ENCODE measurements around the gene KIR2DL1. TPM values are rescaled to one million over a fixed set of nuclear protein-coding genes. Genes with fewer than 3 reads are reported as not detected.

KIR2DL1 gene
- total RNA-seq, 2 experiments from 2014 or later: not detected

Other genes with a start within 250 kb of the KIR2DL1 start
- gene LILRA2, start 196.0 kb upstream of the KIR2DL1 start, total RNA-seq: not detected
- not detected for gene LILRA1, start 176.2 kb upstream of the KIR2DL1 start, total RNA-seq
- gene LILRB1, start 139.3 kb upstream of the KIR2DL1 start, total RNA-seq: under 1 TPM; 0.25 to 0.72 TPM
- gene LILRB4, start 106.8 kb upstream of the KIR2DL1 start, total RNA-seq: not detected
- not detected for gene KIR3DL3, start 45.4 kb upstream of the KIR2DL1 start, total RNA-seq
- not detected for gene KIR2DL3, start 31.3 kb upstream of the KIR2DL1 start, total RNA-seq
- not detected for gene KIR2DL4, start 33.8 kb downstream of the KIR2DL1 start, total RNA-seq
- not detected for gene KIR3DL1, start 46.7 kb downstream of the KIR2DL1 start, total RNA-seq
- under 1 TPM in 1 of 2 experiments, not detected in 1; 0.14 TPM for gene KIR2DS4, start 62.9 kb downstream of the KIR2DL1 start, total RNA-seq
- under 1 TPM in 1 of 2 experiments, not detected in 1; 0.18 TPM for gene KIR3DL2, start 80.7 kb downstream of the KIR2DL1 start, total RNA-seq
- not detected for gene FCAR, start 104.4 kb downstream of the KIR2DL1 start, total RNA-seq
- gene NCR1, start 136.4 kb downstream of the KIR2DL1 start, total RNA-seq: under 1 TPM in 1 of 2 experiments, not detected in 1; 0.43 TPM
- gene NLRP7, start 177.7 kb downstream of the KIR2DL1 start, total RNA-seq: not detected
- 10 to 100 TPM; 19.9 to 20.8 TPM for gene NLRP2, start 196.6 kb downstream of the KIR2DL1 start, total RNA-seq

All from activated naive CD8-positive, alpha-beta T cell treated with anti-CD3 and anti-CD28 coated beads for 36 hours (primary cell).